Thoracic aorta (tissue), 2 donors: ENCODE results near the gene KLHL9. TPM values are rescaled to one million over a fixed set of nuclear protein-coding genes. Genes with fewer than 3 reads are reported as not detected.
A peak's percentile ranks its signal among the peaks of the same experiment; 100 is the strongest.

Experiments used
- ATAC-seq: fragments of 150-250 bp; one replicate; pipeline ENCODE4 v1.8.0; 2017; ENCODE audit warnings: low read depth; ENCODE audit not compliant: insufficient number of reproducible peaks, low FRiP score
- DNase-seq: peaks from one replicate; pipeline ENCODE4 v3.0.0-alpha.2; 2020; ENCODE audit warnings: low spot score
- H3K27ac ChIP-seq, 2 donors: fragments of 200-600 bp; sonication (generic); 1 replicate in 1 of 2; 2 replicates in 1 of 2; pipeline ENCODE4 v1.5.1; 2016; ENCODE audit warnings: mild to moderate bottlenecking in 2 of 2, moderate library complexity in 2 of 2
- H3K27me3 ChIP-seq: fragments of 200-600 bp; sonication (generic); replicated peaks from 2 replicates; pipeline ENCODE4 v1.6.0; 2016; ENCODE audit warnings: mild to moderate bottlenecking; ENCODE audit not compliant: insufficient read depth
- H3K36me3 ChIP-seq: fragments of 200-600 bp; sonication (generic); one replicate; pipeline ENCODE4 v1.5.1; 2016
- H3K4me1 ChIP-seq, 2 donors: fragments of 200-600 bp; sonication (generic); 1 replicate in 1 of 2; 2 replicates in 1 of 2; pipeline versions ENCODE4 v1.5.1 to v1.6.0; 2016; ENCODE audit warnings: low read depth in 2 of 2, mild to moderate bottlenecking in 1 of 2; ENCODE audit not compliant: control insufficient read depth in 1 of 2
- H3K4me3 ChIP-seq: fragments of 200-600 bp; sonication (generic); 2 replicates; pipeline ENCODE4 v1.5.1; 2016; ENCODE audit warnings: mild to moderate bottlenecking
- H3K9me3 ChIP-seq: fragments of 200-600 bp; sonication (generic); 2 replicates; pipeline ENCODE4 v1.5.1; 2016
- CTCF ChIP-seq: fragments of 200-600 bp; sonication (generic); IDR thresholded peaks from one replicate; pipeline ENCODE4 v1.5.1; 2019; ENCODE audit warnings: antibody characterized with exemption
- total RNA-seq, 2 donors: library from RNA; depleted of rRNA; stranded (reverse); fragments of >200 nt; gene quantifications; one replicate each; pipeline versions ENCODE4 v1.1.0 to v1.2.3, GENCODE V29; 2016

Gene KLHL9
- total RNA-seq, 2 donors from 2014 or later = 14.9 to 23.4 TPM

GRCh38 chr9:21336457-21336856 is 1.3 kb upstream of the KLHL9 start:
- ATAC-seq (no peak), DNase-seq (no peak)
- Histone ChIP-seq H3K27me3 (no peaks in the 10 kb centered on the region), H3K9me3 (no peaks in the 10 kb centered on the region), H3K36me3 (no peaks in the 10 kb centered on the region), H3K27ac (no peak overlapping the region), H3K4me3 (no peak overlapping the region), H3K4me1 (peaks cover 31 to 33% of the 10 kb centered on the region in 2 donors)
- no peak for TF ChIP-seq CTCF

GRCh38 chr9:21333226-21333625 is 2.0 kb downstream of the KLHL9 start:
- Histone ChIP-seq H3K36me3 (no peaks in the 10 kb centered on the region), H3K4me3 (peak overlapping the region; percentile 87), H3K9me3 (no peaks in the 10 kb centered on the region), H3K27me3 (no peaks in the 10 kb centered on the region), H3K27ac (no peak overlapping the region), H3K4me1 (peaks cover 61 to 62% of the 10 kb centered on the region in 2 donors)
- DNase-seq (no peak), ATAC-seq (no peak)
- TF ChIP-seq CTCF = no peak

- Histone ChIP-seq H3K4me1 (peaks cover 66 to 74% of the 10 kb centered on the region in 2 donors), H3K27ac (no peak overlapping the region), H3K27me3 (no peaks in the 10 kb centered on the region), H3K9me3 (no peaks in the 10 kb centered on the region), H3K4me3 (peak overlapping the region; percentile 87), H3K36me3 (no peaks in the 10 kb centered on the region)
- DNase-seq (no peak), ATAC-seq (no peak)
- no peak for TF ChIP-seq CTCF
Measured at GRCh38 chr9:21331676-21332402, 3.4 kb downstream of the KLHL9 start.

GRCh38 chr9:21326526-21327139 is 8.6 kb downstream of the KLHL9 start:
- Histone ChIP-seq H3K4me1 (peaks cover 36 to 46% of the 10 kb centered on the region in 2 donors), H3K9me3 (no peaks in the 10 kb centered on the region), H3K27ac (no peak overlapping the region), H3K36me3 (peaks cover 18% of the 10 kb centered on the region), H3K4me3 (no peak overlapping the region), H3K27me3 (no peaks in the 10 kb centered on the region)
- TF ChIP-seq CTCF = peak; percentile 51
- no peak for DNase-seq
- ATAC-seq = no peak

- no peak overlapping the region for H3K27ac ChIP-seq
- H3K4me1 ChIP-seq = peaks cover 12 to 22% of the 10 kb centered on the region in 2 donors
- TF ChIP-seq CTCF = no peak
- no peak overlapping the region for H3K4me3 ChIP-seq
- no peaks in the 10 kb centered on the region for H3K27me3 ChIP-seq
- peaks cover 18% of the 10 kb centered on the region for H3K36me3 ChIP-seq
- no peak for DNase-seq
- no peaks in the 10 kb centered on the region for H3K9me3 ChIP-seq
- ATAC-seq = no peak
Measured at GRCh38 chr9:21324047-21324446, 11.2 kb downstream of the KLHL9 start.
